Measurements from ENCODE around the gene WDR45B.
"Not testable (repeated sequence)": the region's sequence is repeated elsewhere in the genome, so short reads cannot be mapped to it uniquely, and the experiment has no call there.

Gene WDR45B

DNA sequence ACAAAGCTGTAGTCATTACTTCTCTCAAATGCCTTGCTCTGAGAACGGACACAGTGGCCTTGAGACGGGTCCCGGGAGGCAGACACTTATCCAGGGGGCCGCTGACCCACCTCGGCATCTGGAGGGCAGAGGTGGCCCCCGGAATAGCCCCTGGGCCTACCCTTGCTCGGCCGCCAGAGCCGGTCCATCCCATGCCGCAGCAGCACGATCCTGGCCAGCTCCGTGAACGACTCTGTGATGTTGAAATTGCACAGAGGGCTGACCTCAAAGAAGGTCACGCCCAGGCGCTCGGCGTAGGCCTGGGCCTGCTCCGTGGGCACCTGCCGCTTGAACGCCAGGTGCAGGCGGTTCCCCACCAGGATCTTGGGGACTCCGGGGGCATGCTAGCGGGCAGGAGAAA lies 10.1 kb upstream of the WDR45B start:
- no peak for DNase-seq (ENCODE audit: low read depth in 1 of 2, low spot score in 1 of 2)

DNA sequence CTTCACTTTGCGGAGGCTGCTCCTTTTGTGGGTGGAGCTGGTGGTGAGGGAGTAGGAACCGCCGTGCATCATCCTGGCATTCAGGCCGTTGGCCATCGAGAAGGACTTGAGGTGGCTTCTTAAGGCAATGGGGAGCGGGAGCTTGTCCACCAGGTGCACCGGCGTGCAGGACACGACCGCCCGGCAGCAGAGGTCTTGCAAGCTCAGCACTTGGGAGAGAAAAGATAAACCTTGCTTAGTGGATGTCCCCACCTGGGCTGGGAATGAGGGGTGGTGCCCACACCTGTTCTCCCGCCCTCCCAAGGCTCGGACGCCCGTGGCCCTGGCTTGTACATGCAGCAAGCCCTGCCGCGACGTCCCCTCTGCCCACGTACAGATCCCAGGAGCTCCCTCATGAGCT lies 9.7 kb upstream of the WDR45B start:
- no peak for DNase-seq (ENCODE audit: low read depth in 1 of 2, low spot score in 1 of 2)

DNA sequence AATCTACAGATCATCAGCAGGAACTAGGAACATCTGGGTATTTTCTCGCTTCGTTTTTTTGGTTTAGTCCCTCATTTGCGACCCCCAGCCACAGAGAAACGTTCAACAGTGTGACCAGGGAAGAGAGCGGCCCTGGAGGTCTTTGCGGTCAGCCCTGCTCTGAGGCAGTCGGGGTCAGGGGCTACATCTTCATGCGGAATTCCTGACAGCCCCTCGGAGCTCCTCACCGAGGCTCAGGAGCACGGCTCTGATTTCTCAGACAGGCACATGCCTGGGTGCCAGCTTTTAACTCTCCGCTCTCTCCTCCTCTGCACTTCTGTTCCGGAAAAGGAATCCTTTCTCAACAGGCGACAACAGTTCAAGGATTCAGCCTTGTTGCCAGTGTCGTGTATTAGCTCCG lies 8.0 kb upstream of the WDR45B start:
- DNase-seq (ENCODE audit: low read depth in 1 of 2, low spot score in 1 of 2), result no peak

DNA sequence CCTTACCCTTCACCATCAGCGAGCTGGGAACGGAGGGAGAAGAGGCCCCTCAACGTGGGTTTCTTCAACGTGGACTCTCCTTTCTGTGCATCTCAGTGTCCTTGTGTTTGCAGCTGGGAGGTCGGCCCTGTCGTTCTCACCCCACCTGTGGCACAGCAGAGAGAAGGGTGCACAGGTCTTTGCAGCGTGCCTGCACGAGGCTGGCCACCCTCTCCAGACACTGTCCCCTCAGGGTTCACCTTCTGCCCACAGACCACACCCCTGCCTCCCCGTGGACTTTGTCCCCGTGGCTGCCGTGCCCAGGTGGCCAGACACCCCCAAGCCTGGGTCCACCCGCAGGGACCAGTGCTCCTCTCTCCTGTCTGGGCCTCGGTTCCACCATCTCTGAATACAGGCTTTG lies 7.3 kb upstream of the WDR45B start:
- DNase-seq (ENCODE audit: low read depth in 1 of 2, low spot score in 1 of 2), result no peak

DNA sequence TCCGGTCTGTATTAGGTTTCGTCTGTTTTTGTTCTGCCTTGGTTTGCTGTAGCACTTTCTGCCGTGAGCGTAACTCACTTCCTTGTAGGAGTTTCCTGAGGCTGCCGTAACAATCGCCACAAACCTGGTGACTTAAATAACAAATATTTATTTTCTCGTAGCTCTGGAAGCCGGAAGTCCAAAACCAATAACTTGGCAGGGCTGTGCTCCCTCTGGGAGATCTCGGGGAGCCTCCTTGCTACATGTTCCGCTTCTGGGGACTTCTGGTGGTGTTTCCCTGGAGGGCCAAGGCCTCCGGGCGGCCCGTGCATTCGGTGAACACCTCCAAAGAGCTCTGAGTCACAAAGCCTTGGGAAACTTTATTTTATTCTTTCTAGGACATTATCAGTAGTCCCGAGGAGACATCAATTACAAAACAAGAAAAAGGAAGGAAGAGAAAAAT lies 6.8 kb upstream of the WDR45B start:
- no peak for DNase-seq (ENCODE audit: low read depth in 1 of 2, low spot score in 1 of 2)

DNA sequence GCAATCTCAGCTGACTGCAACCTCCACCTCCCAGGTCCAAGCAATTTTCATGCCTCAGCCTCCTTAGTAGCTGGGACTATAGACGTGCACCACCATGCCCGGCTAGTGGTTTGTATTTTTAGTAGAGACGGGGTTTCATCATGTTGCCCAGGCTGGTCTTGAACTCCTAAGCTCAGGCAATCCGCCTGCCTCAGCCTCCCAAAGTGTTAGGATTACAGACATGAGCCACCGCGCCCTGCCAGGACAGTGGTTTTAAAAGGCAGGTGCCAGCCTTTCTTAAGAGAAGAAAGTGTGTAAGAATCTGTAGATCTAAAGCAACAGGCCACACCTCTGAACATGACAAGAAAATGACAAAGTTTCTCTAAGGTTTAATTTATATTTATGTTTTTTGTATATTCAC lies 6.4 kb upstream of the WDR45B start:
- not testable (repeated sequence) for DNase-seq (ENCODE audit: low read depth in 1 of 2, low spot score in 1 of 2)

DNA sequence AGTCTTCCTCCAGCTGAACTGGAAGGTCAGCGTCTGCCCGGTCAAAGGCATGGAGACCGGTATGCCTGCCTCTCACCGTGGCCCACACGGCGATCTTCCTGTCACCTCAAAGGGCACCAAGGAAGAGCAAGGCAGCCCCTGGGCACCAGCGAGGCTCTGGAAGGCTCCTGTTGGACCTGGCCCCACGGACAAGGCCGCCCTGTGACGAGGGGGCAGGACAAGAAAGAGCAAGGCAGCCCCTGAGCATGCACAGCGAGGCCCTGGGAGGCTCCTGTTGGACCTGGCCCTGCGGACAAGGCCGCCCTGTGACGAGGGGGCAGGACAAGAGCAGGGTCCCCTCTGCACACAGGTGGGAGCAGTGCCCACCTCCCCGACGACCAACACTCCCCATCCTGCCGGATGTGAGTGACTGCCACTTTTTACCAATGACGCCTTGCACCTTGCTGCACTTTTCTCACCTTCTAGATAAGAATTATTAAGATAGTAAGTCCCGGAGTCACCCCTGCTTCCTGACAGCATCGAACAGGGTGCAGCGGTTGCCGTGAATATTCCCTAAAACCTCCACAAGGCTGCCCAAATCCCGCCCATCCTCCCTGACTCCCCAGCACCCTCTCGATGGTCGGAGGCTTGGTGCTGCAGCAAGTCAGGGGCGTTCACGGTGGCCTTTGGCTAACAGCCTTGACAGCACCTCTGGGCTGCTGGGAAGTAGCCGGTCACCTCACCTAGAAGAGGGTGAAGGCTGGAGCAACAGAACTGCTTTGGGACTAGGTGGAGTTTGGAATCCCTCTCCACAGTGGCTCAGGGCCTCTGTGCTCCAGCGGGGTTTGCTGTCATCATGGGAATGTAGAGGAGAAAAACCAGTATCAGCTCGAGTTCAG lies 5.6 kb upstream of the WDR45B start:
- no peak for DNase-seq (ENCODE audit: low read depth in 1 of 2, low spot score in 1 of 2)

DNA sequence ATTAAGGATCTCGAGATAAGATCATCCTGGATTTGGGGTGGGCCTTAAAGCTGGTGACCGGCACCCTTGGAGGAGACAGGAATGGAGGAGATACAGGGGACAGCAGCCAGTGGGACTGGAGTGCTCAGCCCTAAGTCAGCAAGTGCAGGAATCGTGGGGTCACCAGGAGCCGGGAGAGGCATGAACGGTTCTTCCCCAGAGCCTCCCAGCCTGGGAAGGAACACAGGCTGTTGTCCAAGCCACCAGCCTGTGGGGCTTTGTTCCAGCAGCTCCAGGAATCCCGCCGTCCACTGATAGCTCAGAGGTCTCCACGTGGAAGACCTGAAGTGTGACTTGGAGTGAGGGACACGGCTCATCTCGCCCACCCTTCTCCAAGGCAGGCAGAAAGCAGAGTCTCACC lies 2.5 kb upstream of the WDR45B start:
- DNase-seq (ENCODE audit: low read depth in 1 of 2, low spot score in 1 of 2), result no peak

DNA sequence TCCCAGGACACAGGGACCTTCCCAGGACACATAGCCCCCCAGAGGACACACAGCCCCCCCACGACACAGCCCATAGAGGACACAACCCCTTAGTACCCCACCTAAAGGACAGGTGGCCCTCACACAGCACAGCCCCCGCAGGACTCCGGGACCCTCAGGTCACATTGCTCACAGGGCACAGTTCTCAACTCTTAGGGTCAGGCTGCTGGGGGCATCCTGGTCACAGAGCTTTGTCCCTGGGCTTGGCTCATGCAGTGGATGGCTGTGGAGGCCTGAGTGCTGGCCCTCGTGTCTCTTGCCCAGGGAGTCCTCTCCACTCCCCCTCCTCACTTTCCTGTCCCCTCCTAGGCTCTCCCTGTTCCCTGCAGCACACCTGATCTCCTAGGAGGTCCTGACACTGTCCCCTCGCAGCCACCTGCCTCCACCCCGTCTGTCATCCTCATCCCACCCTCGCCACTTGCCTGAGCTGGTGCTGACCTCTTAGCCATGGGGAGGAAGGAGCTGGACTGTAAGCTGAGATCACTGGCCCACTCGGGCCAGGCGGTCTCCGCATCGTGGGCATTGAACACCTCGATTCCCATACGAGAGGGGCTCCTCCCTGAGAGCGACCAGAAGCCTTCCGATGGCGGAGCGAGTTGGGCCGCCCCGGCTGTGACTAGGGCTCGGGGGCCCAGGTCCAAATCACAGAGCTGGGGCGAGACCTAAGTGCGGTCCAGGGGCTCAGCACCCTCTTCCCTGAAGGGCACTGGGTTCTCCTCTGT lies 1.4 kb upstream of the WDR45B start:
- DNase-seq (ENCODE audit: low read depth in 1 of 2, low spot score in 1 of 2), result no peak

DNA sequence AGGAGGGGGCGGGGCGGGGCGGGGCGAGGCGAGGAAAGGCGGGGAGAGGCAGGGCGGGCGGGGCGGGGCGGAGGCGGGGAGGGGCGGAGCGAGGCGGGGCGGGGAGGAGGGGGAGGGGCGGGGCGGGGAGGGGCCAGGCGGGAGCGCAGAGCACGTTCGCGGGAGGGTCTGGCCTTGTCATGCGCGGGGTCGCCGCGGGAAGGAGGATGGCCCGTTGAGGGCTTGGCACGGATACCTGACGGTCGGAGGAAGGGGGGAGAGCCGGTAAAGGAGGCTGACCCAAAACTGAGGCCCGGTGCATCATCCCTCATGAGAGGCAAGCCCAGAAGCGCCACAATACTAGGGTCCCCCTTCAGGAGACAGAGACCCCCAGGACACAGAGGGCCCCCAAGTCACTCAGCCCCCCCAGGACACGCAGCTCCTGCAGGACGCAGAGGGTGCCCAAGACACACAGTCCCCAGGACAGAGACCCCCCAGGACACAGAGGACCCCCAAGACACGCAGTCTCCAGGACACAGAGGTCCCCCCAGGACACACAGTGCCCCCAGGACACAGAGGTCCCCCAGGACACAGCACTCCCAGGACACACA lies 593 bp upstream of the WDR45B start:
- peak in 1 of 2 donors; percentile 46 for DNase-seq (ENCODE audit: low read depth in 1 of 2, low spot score in 1 of 2)

DNA sequence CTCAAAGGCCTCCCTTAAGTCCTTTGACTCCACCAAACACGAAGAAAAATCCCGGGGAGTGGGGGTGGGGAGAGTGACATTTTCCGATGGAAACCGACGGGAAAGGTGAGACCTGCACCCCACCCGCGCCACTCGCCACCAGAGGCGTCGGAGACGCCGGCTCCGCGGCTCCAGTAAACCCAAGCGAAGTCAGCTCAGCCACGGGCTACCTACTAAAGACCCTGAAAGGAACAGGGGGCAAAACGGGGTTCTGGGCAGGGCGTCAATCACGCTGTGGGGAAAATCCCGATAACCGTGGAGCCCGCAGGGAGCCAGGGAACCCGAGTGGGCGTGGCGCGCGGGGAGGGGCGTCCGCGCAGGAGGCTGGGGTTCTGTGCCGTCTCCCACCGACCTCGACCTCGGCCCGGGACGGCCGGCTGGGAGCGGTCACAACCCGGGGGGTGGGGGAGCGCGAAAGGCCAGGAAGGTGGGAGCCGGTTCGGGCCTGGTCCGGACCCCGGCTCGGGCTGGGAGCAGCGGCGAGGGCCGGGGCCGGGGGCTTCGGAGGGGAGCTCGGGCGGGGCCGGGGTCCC lies 565 bp downstream of the WDR45B start:
- DNase-seq (ENCODE audit: low read depth in 1 of 2, low spot score in 1 of 2), result peak in 1 of 2 donors; percentile 35

DNA sequence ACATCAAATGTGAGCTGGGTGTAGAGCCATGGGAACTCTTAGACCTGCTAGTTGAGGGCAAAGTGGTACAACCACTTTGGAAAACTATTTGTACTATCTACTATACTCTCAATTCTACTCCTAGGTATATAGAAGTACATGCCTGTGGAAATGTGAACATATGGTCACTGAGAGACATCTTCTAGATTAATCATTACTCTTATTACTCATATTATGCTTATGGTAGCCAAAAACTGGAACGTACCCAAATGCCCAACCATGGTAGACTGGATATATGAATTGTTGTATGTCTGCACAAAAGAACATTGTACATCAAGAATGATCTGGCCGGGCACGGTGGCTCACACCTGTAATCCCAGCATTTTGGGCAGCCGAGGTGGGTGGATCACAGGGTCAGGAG lies 2.7 kb downstream of the WDR45B start:
- no peak for DNase-seq (ENCODE audit: low read depth in 1 of 2, low spot score in 1 of 2)

DNA sequence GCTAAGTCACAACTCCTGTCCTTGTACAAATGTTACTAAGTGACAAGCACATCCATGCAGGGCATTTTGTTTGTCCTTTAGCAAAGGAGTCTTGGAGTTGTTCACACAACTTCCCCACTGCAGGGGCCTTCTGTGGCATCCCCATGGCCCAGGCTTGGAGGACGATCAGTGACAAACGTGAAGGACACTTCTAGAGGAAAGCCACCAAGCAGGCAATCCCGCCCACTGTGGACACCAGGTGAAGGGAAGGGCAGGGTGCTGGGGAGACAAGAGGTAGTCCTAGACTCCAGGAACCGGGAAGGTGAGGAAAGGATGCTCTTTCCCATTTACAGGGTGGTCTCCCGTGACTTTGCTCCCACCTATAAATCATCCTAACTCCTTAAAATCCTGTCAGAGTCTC lies 4.1 kb downstream of the WDR45B start:
- no peak for DNase-seq (ENCODE audit: low read depth in 1 of 2, low spot score in 1 of 2)

DNA sequence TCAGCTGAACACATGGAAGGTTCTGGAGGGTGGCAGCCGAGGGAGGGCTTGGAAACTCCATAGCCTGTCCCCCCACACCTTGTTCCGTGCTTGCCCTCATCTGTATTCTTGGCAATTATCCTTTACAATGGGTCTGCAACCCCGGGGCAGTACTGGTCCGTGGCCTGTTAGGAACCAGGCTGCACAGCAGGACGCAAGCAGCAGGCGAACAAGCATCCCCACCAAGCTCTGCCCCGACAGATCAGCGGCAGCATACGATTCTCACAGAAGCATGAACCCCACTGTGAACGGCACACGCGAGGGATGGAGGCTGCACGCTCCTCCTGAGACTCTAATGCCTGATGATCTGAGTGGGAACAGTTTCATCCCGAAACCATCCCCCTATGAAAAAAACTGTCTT lies 6.2 kb downstream of the WDR45B start:
- no peak for DNase-seq (ENCODE audit: low read depth in 1 of 2, low spot score in 1 of 2)

DNA sequence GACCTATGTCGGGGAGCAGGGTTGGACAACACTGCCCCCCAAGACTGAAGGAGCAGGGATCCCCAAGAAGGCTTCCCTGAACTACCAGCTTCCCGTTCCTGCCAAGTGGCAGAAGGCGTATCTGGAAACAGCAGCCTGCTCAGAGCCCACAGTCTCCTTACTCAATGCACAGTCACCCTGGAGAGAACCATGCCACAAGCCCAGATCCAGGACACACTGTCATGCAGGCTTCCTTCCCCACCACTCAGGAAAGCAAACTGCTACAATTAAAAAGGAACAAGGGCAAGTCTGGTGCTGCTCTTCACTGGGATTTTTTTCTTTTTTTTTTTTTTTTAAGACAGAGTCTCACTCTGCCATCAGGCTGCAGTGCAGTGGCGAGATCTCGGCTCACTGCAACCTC lies 8.2 kb downstream of the WDR45B start:
- DNase-seq (ENCODE audit: low read depth in 1 of 2, low spot score in 1 of 2), result no peak

DNA sequence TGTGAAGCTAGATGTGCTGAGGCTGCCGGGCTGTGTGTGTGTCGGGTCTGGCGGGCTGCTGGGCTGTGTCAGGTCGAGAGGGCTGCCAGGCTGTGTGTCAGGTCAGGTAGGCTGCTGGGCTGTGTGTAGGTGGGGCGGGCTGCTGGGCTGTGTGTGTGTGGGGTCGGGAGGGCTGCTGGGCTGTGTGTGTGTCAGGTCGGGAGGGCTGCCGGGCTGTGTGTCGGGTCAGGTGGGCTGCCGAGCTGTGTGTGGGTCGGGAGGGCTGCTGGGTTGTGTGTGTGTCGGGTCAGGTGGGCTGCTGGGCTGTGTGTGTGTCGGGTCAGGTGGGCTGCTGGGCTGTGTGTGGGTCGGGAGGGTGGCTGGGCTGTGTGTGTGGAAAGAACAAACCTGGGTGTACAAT lies 8.6 kb downstream of the WDR45B start:
- DNase-seq (ENCODE audit: low read depth in 1 of 2, low spot score in 1 of 2), result no peak

DNA sequence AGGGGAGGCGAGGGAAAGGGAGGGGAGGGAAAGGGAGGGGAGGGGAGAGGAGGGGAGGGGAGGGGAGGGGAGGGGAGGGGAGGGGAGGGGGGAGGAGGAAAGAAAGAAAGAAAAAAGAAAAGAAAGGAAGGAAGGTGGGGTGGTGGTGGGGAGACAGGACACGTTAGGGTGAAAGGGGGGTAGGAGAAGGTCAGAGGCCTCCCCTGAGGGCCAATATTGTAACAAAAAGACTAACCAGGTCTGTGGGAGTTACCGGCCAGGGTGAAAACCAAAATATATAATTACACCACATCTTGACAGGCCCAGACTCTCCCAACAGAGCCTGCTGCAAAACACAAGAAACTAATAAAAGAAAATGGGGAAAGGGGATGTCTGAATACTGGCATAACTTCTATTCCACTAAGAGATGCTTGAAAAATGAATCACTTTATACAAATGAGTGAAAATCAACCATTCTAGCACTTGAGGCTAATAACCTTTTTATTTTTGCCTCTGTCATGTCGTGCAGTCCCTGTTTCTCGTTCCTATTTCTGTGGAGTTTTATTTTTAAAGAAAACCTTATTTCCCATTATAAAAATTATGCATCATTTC lies 10.0 kb downstream of the WDR45B start:
- no peak for DNase-seq (ENCODE audit: low read depth in 1 of 2, low spot score in 1 of 2)

DNA sequence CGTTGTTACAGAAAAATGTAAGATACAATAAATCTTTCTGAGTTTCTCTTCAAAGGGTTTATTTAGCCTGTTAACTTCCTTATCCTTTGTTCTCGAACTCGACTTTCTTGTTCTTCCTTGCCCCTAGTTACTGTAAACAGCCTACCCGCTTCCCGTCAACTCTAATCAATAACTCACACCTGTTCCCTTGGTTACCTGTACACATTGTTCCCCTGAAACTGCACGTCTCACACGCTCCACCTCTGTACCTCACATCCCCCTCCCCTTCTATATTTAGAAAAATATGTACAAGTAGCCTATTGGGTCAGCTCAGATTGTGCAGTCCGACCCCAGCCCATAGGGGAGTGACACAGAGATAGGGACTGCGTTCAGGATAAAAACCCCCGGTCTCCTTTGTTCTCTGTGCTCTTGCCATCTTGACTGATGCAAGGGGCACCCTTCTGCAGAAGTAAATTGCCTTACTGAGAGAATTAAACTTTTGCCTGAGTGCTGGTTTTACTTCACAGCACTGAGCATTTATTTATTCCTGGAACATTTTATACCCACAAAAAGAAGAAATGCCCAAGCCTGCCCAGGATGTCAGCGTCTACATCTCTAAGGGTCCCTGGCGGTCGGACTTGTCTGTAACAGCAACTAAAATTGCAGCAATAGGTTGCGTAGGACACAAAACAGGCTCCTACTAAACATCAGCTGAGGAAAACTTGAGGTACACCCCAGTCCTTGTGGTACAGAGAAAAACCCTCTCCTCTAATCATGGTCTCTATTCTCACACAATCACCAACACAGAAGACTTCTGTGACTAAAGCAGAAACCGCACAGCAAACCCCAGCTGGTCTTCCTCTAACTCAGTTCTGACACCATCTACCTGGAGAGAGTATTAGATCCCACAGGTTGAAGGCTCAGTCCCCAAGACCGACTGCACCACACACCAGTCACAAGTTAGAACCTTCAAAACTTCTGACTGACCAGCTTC lies 11.3 kb downstream of the WDR45B start:
- DNase-seq (ENCODE audit: low read depth in 1 of 2, low spot score in 1 of 2), result no peak

DNA sequence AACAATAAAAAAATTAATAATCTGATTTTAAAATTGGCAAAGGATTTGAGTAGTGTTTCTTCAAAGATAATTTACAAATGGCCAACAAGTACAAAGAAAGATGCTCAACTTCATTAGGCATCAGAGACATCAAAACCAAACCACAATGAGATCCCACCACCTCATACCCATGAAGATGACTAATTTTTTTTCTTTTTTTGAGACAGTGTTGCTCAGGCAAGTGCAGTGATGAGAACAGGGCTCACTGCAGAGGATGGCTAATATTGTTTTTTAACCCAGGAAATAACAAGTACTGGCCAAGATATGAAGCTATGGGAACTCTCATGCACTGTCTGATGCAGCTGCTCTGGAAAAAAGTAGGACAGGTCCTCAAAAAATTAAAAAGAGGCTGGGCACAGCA lies 14.9 kb downstream of the WDR45B start:
- no peak for DNase-seq (ENCODE audit: low read depth in 1 of 2, low spot score in 1 of 2)

DNA sequence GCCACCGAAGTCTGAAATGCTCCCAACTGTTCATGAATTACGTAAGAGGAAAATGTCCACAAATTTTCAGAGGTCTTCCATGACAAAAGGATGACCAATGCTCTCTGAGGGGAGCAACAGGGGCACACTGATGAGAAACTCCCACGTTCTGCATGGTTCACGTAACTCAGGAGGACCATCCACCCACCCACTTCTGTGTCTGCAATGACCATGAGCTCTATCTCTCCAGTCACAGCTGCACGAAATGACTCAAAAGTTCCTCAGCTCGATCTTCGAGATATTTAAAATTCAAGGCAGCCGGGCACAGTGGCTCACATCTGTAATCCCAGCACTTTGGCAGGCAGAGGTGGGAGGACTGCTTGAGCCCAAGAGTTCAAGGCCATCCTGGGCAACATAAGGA lies 15.8 kb downstream of the WDR45B start:
- no peak for DNase-seq (ENCODE audit: low read depth in 1 of 2, low spot score in 1 of 2)
